NB4 (cell line): ENCODE data around the gene NT5C1A.

Source experiments
- MYC ChIP-seq: IDR thresholded peaks from 2 replicates; pipeline ENCODE4 v1.6.1; 2011; ENCODE audit warnings: low read depth, low read length
- POLR2A ChIP-seq: IDR thresholded peaks from 2 replicates; pipeline ENCODE4 v1.6.1; 2011; ENCODE audit warnings: mild to moderate bottlenecking; ENCODE audit not compliant: insufficient read length; ENCODE audit errors: extremely low read depth
- TF ChIP-seq, protein P1 (sequence below): IDR thresholded peaks from one replicate; pipeline ENCODE4 v1.5.1; 2012; ENCODE audit warnings: low read depth, low read length

DNA sequence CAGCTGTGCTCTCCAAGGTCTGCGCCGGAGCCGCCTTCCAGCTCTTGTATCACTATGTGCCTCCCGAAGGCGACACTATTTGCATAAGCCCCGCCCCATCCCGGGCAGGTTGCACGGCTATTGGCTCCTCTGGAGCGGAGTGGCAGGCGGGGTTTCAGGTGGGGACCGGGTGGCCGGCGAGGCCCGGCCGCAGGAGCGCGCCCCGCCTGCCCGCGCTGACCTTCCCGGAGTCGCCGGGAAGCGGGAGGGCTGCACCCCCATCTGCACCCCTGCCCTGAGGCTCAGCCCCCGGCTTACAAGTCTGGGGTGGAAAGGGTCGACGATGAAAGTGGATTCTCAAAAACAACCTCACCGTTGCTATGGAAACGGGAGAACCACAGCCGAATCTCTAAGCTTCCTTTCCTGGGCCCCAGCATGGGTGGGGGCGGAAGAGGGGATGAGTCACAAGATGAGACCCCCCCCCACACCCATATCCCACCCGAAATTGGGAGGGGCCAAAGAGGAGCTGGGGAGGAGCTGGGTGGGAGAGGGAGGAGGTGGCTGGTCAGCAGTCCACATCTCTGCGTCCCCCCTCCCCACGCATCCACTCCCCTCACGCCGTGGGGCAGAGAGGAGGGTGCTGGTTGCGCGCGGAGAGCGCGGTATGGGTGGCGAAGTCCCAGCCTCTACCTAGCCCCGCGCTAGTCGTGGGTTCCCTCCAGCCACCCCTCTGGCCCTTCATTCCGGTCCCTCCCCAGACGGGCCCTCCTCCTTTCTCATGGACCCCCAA lies 19.7 kb upstream of the NT5C1A start, which contains the start of gene HPCAL4:
- TF ChIP-seq POLR2A (no peak), MYC (no peak)
- TF ChIP-seq, protein P1, sequence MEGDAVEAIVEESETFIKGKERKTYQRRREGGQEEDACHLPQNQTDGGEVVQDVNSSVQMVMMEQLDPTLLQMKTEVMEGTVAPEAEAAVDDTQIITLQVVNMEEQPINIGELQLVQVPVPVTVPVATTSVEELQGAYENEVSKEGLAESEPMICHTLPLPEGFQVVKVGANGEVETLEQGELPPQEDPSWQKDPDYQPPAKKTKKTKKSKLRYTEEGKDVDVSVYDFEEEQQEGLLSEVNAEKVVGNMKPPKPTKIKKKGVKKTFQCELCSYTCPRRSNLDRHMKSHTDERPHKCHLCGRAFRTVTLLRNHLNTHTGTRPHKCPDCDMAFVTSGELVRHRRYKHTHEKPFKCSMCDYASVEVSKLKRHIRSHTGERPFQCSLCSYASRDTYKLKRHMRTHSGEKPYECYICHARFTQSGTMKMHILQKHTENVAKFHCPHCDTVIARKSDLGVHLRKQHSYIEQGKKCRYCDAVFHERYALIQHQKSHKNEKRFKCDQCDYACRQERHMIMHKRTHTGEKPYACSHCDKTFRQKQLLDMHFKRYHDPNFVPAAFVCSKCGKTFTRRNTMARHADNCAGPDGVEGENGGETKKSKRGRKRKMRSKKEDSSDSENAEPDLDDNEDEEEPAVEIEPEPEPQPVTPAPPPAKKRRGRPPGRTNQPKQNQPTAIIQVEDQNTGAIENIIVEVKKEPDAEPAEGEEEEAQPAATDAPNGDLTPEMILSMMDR: no peak
